ENCODE data around the gene P4HB. TPM values are rescaled to one million over a fixed set of nuclear protein-coding genes. Genes with fewer than 3 reads are reported as not detected.

P4HB gene
- total and polyA plus RNA-seq, 10 of the 15 experiments (the other 5 are each of a cell fraction or from before 2014, with no cell fraction given): 4.7 to 549 (median 361) TPM

DNA sequence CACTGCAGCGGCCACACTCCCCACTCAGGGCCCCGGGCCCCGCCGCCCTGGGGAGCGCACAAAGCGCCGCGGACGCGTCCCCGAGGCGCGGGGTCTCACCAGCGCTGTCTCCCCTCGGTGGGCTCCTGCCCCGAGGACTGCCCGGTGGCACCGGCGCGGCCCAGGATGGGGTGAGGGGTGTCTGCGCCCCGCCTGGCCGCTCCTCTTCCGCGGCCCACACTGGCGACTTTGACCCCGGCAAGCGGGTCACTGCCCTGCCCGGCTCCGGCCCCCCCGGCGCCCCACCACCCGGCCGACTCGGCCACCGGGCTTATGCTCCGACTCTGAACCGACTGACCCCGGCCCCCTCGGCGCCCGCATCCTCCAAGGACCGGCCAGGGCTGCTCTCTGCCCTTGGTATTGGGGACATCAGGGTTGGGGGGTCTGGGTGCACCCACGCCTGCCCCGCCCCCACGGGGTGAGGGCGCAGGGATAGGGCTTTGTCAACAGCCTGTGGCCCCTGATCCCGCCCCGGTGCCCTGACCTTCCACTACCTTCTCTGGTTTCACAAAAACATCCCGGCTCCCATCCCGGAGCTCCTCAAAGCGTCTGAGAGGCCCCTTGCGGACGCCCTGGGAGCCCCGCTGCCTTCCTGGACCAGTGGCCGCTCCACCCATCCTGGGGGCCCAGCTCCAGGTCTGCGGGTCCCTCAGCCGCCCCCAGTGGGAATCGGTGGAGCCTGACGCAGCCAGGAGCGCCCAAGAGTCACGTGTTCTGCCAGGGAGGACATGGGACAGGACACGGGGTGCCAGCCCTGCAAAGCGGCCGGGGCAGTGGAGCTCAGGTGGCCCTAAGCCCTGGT, 55.6 kb downstream of the P4HB start:
- Histone ChIP-seq H3K4me2 (ENCODE audit: control insufficient read depth, insufficient read depth) (no peak overlapping the region), H3K27ac (ENCODE audit: control insufficient read depth, insufficient read depth) (no peak overlapping the region), H3K9ac (ENCODE audit: control insufficient read depth, insufficient read depth, low read length) (no peak overlapping the region), H3K9me3 (replicated peaks; ENCODE audit: control insufficient read depth, insufficient read depth, low read length) (no peaks in the 10 kb centered on the region), H4K20me1 (ENCODE audit: control insufficient read depth, insufficient read depth) (no peaks in the 10 kb centered on the region), H3K36me3 (ENCODE audit: control insufficient read depth in 2 of 2, insufficient read depth in 2 of 2, low read length in 1 of 2) (no peaks in the 10 kb centered on the region), H3K4me3 (no peak overlapping the region), H3K27me3 (replicated peaks in 1 of 2; ENCODE audit: control insufficient read depth in 2 of 2, insufficient read depth in 2 of 2, low read length in 1 of 2) (peaks cover 1 to 4% of the 10 kb centered on the region in 2 experiments; a peak in 1 of 4 replicates), H2AFZ (ENCODE audit: control insufficient read depth, low read depth, low read length) (no peak overlapping the region), H3K4me1 (ENCODE audit: control insufficient read depth, insufficient read depth, low read length) (no peaks in the 10 kb centered on the region), H3K79me2 (ENCODE audit: control insufficient read depth, insufficient read depth, low read length) (no peaks in the 10 kb centered on the region)
- no peak for ATAC-seq
- BruUV-seq (replicated peaks): no TSS peak
- SMC1A ChIA-PET (ENCODE audit: uncharacterized antibody, unreplicated experiment): no interaction called here
- in situ Hi-C loops (cut with MboI) (no loop called here), intact Hi-C loops (cut with micrococcal nuclease; ENCODE audit: unreplicated experiment) (no loop called here)
- RAD21 ChIA-PET (ENCODE audit: unreplicated experiment): no interaction called here
- CTCF ChIA-PET: no interaction called here
- 20% methylated on average over 40 of the region's 65 CpGs for WGBS (ENCODE audit: insufficient coverage, insufficient replicate concordance, low lambda C conversion rate, missing lambda C conversion rate)
- no peak for DNase-seq (ENCODE audit: low read depth, low spot score)
- FAIRE-seq: no peak
- POLR2A ChIA-PET: no interaction called here
- TF ChIP-seq YBX1 (IDR thresholded peaks at IDR 0.05) (no peak), ETV6 (conservative IDR thresholded peaks at IDR 0.05 in 1 of 2, IDR thresholded peaks at IDR 0.05 in 1 of 2; ENCODE audit: borderline replicate concordance in 1 of 2, low read depth in 1 of 2) (no peak), BCL3 (IDR thresholded peaks at IDR 0.05; ENCODE audit: borderline replicate concordance, insufficient read depth, low read depth, low read length, poor library complexity, severe bottlenecking) (no peak), KAT2A (conservative IDR thresholded peaks at IDR 0.05; ENCODE audit: control insufficient read depth, low read depth, low read length) (no peak), E4F1 (IDR thresholded peaks at IDR 0.05; ENCODE audit: borderline replicate concordance, partially characterized antibody) (no peak), ZBTB40 (IDR thresholded peaks at IDR 0.05; ENCODE audit: borderline replicate concordance) (no peak), ZNF24 (IDR thresholded peaks at IDR 0.05) (no peak)
- TF ChIP-seq, protein P1, sequence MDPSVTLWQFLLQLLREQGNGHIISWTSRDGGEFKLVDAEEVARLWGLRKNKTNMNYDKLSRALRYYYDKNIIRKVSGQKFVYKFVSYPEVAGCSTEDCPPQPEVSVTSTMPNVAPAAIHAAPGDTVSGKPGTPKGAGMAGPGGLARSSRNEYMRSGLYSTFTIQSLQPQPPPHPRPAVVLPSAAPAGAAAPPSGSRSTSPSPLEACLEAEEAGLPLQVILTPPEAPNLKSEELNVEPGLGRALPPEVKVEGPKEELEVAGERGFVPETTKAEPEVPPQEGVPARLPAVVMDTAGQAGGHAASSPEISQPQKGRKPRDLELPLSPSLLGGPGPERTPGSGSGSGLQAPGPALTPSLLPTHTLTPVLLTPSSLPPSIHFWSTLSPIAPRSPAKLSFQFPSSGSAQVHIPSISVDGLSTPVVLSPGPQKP (IDR thresholded peaks at IDR 0.05; ENCODE audit: low read depth, low read length): no peak
- TF ChIP-seq, protein P2, sequence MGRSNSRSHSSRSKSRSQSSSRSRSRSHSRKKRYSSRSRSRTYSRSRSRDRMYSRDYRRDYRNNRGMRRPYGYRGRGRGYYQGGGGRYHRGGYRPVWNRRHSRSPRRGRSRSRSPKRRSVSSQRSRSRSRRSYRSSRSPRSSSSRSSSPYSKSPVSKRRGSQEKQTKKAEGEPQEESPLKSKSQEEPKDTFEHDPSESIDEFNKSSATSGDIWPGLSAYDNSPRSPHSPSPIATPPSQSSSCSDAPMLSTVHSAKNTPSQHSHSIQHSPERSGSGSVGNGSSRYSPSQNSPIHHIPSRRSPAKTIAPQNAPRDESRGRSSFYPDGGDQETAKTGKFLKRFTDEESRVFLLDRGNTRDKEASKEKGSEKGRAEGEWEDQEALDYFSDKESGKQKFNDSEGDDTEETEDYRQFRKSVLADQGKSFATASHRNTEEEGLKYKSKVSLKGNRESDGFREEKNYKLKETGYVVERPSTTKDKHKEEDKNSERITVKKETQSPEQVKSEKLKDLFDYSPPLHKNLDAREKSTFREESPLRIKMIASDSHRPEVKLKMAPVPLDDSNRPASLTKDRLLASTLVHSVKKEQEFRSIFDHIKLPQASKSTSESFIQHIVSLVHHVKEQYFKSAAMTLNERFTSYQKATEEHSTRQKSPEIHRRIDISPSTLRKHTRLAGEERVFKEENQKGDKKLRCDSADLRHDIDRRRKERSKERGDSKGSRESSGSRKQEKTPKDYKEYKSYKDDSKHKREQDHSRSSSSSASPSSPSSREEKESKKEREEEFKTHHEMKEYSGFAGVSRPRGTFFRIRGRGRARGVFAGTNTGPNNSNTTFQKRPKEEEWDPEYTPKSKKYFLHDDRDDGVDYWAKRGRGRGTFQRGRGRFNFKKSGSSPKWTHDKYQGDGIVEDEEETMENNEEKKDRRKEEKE (IDR thresholded peaks at IDR 0.05): no peak
